Left forelimb (tissue), 1 donor: ENCODE results near the gene NDUFV2.
"Not testable (repeated sequence)": the region's sequence is repeated elsewhere in the genome, so short reads cannot be mapped to it uniquely, and the experiment has no call there.

Experiments
- DNase-seq: peaks from one replicate; pipeline ENCODE4 v3.0.0-alpha.2; 2018; ENCODE audit warnings: low spot score

Gene NDUFV2

DNA sequence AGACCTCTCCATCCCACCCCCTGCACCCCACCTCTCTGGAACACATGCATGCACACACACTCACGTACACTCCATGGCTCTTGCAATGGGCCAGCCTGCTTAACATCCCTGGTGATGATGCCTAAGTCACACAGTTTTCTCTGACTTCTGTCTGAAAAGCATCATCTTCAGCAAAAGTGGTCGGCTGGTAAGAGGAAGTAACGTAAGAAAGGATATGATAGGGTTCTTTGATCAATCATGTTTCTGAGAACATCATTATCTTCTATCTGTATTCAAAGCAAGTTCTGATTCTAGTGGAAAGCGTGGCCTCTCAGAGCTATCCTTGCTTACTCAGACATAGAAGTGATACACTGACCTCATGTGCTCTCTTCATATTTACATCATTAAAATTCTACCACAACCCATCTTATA is 11.4 kb upstream of the NDUFV2 start:
- DNase-seq: no peak

DNA sequence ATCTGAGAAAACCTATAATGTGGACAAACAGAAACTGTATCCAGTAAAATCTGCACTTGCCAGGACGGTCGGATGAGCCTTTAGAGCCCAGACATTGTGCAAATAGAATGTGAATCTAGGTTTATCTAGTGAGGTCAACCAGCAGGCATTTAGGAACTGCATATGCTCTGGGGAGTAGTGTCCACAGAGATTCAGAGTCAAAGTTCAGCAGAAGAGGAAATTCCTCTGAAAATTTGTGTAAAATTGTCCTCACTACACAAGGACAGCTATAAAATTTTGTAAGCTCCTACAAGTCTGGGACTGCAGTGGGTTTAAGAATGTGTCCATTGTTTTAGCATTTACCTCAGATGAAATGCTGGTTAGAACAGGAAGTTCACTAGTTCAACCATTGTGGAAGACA is 9.8 kb upstream of the NDUFV2 start:
- DNase-seq: no peak

DNA sequence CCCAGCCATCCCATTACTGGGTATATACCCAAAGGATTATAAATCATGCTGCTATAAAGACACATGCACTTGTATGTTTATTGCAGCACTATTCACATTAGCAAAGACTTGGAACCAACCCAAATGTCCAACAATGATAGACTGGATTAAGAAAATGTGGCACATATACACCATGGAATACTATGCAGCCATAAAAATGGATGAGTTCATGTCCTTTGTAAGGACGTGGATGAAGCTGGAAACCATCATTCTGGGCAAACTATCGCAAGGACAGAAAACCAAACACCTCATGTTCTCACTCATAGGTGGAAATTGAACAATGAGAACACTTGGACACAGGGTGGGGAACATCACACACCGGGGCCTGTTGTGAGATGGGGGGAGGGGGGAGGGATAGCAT is 9.4 kb upstream of the NDUFV2 start:
- DNase-seq: not testable (repeated sequence)

DNA sequence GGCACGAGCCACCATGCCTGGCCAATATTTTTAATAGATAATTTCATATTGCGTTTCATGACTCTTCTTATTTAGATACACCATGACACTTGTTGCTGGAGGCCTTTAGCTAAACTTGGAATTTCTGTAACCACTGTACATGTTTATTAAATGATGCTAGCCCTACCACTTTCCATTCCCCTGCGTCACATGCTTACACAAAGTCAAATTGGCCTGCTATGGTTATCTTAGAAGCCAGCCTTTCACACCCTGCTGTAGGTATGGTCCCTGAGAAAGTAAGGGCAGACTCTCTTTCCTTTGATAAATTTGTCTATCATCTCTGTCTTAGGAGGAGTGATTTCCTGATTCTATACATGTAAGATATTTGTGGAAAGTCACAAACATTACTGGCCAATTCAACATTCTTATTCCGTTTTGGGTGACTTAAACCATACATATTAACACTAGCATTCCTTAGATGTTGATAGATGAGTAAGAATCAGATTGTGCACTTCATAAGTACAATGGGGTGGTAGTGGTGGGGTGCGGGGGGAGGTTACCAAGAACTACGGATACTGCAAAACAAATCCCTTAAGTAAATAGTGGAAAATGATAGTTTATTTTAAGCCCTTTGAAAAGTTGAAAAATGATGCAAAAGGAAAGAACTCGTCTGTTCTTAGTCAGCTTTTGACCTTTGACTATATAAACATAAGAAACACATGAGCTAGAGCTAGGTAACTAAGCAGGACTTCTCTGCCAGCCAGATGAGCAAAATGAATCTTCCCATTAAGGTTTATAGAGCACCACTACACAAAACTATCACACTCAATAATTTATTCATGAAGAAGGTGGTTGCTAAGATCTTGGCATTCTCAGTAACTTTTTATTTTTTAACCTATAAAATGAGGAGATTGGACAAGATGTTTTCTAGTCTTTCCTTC is 7.9 kb upstream of the NDUFV2 start:
- no peak for DNase-seq

DNA sequence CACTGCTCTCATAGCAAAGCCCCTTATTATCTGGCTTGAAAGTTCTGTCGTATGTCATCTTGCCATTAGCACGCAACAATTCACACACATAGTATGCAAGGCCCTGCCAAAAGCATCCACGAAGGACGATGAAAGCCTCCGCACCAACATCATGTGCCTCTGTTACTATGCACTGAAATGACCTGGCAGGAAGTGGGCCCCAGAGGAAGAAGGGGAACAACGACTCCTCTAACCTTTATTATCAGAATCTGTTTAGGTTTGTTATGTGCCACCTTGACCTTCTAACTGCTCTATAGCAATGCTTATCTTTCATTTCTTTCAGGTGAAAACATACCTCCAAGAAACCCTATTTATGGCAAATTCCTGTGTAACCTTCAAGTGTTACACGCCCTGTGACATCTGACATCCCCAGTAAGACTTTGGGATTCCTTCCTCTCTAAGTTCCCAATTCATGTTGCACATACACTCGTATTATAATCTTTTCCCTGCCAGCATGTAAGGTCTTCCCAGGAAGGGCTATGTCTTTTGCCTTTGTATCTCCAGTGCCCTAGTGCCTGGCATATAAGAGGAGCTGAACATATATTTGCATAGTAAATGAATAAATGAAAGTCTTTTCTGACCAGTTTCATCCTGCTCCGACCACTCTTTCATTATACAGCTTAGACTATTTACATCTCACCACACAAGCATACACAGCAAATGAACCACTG is 7.0 kb upstream of the NDUFV2 start:
- DNase-seq: no peak

DNA sequence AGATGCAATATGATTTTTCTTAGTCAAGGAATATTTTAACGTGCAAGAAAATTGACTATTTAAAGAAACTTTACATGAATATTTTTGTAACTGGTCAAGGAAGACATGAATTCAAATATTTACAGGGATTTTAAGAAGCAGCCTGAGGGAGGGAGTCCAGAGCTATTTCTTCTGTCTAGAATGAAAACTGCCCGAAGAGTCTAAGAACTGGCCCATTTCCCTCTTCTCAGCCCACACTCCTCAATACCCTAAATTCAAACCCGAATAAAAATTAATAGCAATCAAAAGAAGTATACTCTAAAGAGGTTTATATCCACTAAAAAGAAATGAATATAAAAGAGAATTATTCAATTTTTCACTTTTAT is 6.5 kb upstream of the NDUFV2 start:
- DNase-seq: no peak

DNA sequence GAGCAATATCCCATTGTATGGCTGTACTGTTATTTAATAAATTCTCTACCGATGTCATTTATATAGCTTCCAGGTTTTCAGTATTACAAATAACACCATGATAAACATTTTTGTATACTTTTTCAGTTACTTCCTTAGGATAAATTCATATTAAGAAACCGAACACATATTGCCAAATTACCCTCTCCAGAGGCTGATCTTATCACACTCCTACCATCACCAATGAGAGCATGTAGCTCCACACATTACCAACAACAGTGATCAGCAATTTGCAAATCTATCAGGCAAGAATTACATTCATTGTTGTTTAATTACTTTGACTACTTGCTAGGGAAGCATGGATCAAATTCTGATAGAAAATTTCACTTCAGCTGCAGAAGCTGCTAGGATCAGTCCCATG is 5.8 kb upstream of the NDUFV2 start:
- DNase-seq: no peak

DNA sequence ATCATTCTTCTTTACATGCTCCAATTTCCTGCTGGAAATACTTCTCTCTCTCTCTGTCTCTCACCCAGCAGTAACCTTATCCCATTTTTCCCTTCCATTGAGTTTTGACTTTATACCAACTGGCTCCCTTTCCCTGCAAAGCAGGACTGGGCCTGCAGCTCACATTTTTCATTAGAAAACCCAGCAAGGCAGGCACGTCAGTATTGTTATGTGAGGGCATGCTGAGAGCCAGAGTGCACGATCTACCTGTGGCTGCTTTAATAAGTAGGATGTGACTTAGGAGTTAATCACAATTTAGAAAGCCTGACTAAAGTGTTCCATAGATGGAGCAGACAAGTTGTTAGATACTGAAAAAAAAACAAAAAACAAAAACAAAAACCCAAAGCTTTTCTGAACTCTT is 5.2 kb upstream of the NDUFV2 start:
- no peak for DNase-seq

DNA sequence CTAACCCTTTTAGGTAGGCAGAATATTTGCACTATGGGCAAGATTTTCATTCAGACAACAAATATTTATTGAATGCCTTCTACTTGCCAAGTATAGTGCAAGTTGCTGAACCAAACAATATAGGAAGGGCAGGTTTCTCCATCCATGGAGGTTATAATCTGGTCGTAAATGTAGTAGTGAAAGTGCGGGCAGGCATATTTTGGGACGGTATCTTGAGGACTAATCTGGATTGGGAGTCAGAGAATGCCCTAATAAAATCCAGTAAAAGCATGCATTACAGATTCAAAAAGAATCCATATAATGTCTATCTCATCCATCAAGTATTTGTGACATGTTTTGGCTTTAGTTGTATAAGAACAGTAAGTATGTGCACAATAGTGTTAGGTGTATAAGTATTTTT is 1.7 kb upstream of the NDUFV2 start:
- no peak for DNase-seq

DNA sequence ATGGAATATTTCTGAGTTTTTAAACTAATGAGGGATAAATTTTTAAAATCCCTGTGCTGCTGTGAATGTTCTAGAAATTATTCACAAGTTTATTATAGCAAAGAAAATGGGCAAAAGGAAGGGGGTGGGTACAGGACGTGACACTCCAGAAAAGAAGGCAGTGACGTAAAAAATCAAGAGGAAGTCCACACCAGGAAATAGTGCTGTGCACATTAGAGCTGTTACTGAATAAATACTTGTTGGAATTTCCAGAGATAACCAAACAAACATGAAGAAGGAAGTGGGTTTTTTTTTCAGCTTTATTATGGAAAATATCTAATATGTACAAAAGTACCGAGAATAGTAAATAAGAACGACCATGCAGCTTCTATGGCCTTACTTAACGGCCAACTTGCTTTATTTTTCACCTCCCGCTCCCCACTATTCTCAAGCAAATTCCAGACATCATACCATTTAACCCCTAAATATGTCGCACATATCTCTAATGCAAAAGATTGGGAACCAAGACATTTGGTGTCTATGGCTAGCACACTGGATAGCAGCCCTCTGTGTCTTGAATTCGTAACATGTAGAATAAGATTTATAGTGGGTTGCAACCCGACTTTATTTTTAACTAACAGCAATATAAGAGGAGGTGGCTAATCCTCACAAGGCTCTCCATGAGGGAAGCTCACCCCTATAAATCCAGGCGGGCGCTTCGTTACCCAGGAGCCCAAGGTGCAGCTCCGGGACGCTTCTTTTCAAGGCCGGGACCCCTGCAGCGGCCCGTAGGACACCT is 580 bp upstream of the NDUFV2 start:
- DNase-seq: no peak

DNA sequence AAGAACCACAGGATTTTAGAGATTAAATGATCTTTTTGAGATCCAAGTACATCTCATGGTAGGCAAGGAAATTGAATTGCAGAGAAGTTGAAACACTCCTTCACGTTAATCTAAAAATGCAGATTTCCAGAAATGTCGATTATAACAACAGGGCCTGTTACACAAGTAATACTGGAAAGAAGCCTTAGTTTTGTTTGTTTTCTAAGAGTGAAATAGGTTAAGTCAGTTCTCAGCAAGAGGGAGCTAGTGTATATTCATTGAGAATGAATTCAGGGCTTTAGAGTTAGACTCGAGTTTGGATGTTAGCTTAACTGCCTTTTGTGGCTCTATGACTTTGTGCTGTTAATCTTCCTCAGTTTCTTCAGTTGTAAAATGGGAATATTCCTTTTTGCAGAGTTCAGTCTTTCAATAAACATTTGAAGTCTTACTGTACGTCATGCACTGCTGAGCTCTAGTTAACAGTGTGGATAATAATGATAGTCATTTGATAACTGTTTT is 926 bp downstream of the NDUFV2 start:
- DNase-seq: no peak

DNA sequence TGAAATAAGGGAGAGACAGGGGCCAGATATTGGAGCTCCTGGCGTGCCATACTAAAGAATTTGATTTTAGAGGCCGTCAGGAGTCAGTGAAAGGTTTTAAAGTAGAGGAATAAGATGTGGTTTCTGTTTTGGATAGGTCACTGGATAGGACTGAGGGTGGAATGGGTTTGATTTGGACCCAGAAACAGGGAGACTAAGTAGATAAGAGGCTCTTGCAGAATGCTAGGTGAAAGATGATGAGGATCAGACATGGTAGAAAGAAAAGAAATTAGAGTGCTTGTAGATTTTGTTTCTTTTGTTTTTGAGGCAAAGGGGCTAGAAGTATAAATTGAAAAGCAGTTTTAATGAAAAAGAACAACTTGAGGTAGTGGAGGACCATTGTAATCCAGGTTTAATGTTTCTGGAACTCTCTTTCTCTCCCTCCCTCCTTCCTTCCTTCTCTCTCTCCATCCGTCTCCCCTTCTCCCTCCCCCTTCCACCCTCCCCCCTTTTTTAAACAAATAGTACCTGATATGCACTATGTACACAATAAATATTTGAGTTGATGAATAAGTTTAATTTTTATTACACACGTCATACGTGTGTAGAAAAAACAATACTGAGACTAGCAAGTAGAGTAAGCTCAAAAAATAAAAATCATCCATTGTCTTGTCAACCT is 1.9 kb downstream of the NDUFV2 start:
- DNase-seq: no peak

DNA sequence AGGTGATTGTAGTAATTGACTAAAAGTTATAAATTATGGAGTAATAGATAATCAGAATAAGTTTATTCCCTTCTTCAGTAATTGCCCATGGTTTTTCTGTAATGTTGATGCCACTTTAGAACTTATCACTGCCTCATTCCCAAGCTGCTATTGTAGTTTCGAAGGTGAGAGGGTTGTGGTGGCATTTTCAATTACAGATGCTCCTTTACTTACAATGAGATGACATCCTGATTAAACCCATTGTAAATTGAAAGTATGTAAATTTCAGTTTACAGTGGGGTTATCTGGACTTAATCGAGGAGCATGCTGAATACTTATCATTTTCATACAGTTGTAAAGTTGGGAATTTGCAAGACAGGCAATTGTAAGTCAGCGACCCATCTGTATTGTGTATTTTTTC is 2.9 kb downstream of the NDUFV2 start:
- no peak for DNase-seq

DNA sequence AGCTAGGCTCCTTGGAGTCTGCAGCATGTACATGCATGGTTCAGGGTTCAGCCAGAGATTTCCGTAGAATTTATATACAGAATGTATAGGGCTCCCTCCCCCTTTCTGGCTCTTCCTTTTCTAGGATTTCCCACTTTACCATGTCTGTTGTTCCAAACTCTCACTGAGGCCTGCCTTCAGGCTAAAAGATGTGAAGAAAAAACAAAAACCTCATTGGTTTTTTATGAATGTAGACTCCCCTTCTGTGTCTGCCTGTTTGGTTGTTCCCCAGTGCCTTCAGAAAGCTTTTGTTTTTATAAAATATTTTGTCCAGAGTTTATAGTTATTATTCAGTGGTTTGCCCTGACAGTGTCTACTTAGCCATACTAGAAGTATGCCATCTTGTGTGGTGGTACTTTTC is 3.6 kb downstream of the NDUFV2 start:
- no peak for DNase-seq

DNA sequence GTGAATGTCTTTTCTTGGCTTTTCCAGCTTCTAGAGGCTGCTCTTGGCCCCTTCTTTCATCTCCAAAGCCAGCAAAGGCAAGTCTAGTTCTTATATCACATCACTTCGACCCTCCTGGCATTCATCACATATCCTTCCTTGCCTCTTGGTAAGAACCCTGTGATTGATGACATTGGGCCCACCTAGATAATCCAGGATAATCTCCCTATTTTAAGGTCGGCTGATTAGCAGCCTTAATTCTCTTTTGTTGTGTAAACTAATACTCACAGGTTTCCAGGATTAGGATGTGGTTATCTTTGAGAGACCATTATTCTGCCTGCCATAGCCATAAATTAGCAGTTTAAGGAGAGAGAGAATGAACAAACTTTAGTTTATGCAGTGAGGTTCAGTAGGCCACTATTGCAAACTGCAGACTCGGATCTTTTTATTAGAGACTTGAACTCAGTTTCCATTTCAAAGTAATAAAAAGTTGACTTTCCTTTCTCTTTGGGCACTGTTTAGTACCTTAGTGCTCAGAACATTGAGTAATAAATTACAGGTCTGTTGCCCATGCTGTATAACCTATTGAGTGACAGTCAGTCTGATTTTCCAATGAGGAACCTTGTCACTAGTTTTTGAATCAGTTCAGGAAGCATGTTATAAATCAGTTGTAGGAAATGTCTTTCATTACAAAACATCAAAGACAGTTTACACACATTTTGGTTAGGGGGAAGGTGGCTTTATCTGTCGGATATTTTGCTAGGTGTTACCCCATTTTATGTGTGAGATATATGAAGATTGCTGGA is 4.5 kb downstream of the NDUFV2 start:
- no peak for DNase-seq

DNA sequence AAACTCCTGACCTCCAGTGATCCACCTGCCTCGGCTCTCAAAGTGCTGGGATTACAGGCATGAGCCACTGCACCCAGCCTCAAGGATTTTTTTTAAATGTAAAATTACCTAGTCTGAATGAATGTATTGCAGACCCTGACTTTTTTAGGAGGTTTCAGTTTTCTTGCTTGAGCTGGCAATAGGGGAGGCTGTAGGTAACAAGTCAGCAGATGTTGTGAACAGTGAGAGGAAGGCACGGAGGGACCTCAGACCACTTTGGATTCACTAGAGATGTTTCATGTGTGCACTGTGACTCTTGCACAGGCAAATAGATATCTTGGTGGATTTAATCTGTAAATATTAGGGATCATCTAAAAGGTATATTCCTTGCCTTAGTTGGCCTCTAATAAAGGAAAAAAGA is 6.4 kb downstream of the NDUFV2 start:
- no peak for DNase-seq

DNA sequence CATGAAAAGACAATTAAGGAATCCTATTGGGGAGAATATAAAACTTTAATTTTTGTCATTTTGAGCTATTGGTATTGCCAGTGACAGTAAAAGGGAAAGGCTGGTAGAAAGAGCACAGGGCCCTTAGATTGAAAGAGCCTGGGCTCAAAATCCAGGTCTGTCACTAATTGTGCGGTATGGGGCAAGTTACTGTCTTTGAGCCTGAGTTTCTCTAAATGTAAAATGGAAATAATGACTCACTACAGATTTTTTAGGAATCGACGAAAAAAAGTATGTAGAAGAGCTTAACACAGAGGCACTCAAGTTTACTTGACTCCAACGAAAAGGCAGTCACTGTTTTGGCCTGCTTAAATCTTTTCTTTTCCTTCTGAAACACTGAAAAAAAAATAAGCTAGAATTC is 7.0 kb downstream of the NDUFV2 start:
- DNase-seq: no peak

DNA sequence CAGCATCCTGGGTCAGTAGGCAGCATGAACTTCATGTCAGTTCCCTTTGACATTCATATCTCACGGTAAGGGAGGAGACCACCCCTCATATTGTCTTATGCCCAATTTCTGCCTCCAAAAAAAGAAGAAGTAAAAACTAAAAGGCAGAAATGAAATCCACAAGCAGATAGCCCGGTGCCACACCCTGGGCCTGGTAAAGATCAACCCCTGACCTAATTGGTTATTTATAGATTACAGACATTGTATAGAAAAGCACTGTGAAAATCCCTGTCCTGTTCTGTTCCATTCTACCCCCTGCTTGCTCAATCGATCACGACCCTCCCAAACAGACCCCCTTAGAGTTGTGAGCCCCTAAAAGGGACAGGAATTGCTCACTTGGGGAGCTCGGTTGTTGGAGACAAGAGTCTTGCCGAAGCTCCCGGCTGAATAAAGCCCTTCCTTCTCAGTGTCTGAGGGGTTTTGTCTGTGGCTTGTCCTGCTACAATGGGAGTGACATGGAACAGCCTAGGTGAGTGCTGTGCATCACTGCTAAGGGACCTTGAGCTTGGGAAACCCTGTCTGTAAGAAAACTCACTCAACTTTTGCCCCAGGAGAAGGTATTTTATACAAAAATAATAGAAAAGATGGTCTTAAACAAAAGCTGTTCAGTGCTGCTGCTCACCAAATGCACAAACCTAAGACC is 11.1 kb downstream of the NDUFV2 start:
- DNase-seq: no peak

DNA sequence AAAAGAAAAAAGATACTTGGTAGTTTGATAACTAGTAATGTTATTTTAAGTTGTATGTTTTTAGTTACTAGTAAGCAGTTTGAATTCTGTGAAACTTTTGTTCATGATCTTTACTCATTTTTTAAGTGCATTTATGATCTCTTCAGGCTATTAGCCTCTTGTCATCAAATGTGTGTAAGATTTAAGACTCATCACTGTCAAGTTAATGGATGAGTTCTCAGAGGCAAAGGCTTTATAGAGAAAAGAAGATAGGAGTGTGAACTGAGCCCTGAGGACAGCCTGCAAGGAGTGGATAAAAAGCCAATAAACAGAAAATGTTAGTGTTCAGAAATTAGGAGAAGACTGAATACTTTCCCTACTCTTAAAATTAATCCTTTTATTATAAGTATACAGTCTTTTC is 13.5 kb downstream of the NDUFV2 start:
- no peak for DNase-seq

DNA sequence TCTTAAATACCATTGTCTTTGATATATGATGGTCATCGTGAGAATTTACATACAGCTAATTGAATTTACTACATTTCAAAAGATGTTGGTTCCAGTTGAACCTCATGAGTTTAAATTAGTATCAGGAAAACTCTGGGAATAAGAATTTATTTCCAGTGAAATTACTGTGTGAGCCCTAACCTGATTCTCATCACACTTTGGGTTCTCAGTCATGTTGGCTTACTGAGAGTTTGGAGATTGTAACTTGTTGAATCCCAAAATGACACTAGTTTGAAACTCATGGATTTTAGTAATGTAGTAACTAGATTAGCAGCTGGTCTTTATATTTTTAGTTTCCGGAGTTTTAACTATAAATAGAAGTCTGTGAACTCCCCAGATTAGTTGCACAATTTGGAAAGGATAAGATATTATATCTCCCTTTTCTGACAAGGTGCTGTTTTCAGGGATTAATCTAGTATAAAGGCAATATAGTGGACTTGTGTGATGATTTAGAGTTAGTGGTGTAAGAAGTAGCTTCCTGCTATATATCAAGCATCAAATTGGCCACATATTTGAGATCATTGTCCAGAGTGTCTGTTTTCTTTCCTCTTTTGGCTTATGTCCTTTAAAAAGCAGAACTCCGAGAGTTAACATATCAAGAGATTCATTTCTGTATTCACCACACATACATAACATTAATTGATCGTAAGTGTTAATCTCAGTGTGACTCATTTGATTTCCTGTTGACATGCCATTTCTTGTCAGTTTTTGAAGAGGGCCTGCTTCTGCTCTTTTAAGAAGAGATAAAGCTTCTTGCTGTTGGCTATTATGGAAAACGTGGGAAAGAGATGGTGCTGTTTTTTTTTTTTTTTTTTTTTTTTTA is 15.7 kb downstream of the NDUFV2 start:
- DNase-seq: no peak
